Measurements from ENCODE around the gene MRPL48.

Gene MRPL48

DNA sequence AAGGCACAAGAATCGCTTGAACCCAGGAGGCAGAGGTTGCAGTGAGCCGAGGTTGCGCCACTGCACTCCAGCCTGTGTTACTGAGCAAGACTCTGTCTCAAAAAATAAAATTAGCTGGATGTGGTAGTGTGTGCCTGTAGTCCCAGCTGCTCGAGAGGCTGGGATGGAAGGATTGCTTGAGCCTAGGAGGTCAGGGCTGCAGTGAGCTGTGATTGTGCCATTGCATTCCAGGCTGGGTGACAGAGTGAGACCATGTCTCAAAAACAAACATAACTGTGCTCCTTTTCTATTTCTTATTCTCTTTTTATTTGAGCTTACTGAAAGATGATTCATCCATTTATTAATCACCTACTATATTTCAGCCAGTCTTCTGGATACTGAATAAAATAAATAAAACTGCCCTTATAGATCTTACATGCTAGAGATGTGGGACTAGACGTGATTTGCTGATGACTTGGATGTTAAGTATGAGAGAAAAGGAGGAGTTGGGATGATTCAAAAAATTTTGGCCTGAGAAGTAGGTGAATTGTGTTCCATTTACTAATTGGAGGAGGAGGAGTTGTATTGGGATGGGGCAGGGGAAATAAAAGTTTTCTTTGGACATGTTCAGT, 107.2 kb downstream of the MRPL48 start:
- no peak for DNase-seq

DNA sequence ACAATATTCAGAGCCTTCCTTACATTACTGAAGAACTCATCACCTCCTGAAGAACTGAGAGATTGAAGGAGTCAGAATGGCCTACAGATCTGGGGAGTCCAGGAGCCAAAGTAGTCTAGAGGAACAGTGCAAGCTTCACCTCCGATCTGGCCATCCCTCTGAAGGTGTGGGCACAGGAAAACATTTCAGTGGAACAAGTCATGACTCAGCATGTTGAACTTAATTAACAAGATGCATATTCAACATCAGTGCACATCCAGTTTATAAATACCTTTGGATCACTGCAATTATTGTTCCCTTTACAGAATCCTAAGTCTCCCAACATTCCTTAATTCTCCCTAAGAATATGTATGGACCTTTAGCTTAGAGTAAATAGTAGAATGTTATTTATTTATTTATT, 114.6 kb downstream of the MRPL48 start:
- no peak for DNase-seq

DNA sequence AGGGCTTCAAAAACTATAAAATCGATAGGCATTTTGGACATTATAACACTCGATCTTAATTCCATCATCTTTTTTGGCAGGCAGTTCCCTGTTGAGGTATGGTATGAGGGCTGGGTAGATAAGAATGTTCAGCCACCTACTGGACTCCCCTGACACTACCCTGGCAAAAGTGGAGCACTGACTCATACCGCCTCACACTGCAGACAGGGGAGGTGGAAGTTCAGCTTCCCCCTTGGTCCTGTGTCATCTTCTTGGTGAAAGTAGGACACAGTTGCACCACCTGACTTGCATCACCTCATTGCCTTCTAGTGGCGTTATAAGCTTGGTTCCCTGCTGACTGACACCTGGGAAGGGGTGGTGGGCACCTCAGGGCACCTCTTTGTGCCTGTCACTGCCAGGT, 119.5 kb downstream of the MRPL48 start:
- DNase-seq: peak; percentile 1

DNA sequence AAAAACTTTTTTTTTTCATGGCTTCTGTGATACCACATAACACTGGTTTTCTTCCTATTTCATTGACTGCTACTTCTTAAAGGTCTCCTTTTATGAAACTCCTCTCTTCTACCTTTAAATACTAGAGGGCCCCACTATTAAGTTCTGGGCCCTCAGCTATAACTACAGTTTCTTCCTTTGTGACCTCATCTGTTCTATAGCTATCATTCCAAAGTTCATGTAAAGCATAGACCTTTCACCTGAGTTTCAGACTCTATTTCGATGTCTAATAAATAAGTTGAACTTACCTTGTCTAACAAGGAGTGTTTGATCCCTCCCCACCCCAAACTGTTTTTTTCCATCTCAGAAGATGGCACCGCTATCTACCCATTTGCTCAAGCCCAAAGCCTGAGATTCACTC, 124.4 kb downstream of the MRPL48 start:
- DNase-seq: no peak

DNA sequence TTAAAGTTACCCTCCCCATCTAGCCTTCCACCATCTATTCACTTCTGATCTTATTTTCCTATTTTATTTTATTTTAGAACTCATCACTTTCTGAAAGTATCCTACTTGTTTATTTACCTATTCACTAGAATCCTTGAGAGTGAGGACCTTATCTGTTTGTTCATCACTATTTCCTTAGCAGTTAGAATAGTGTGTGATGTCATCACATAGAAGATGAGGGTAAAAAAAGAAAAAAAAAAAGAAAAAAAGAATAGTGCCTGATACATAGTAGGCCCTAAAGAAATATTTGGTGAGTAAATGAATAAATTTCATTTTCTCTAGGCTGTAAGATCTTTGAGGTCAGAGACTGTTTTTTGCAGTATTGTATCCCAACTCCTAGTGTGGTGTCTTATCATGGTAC, 125.8 kb downstream of the MRPL48 start:
- DNase-seq: no peak

DNA sequence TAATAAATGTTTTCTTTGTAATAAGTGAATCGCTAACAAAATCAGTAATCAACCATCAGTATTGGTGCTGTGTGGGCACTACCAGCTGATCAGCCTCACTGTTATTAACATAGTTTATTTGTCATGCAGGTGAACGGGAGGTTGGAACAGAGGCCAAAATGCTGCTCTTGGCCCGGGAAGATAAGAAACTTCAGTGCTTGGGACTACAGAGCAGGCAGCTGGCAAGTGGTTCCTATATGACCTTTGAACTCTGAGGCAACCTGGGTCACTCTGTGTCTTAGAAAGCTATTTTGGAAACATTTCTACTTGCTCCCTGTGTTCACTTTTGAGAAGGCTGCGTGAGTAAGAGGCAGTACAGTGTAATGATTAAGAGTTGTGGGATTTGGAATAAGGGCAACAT, 126.6 kb downstream of the MRPL48 start:
- no peak for DNase-seq
